Measurements from ENCODE around the gene COA6. TPM values are rescaled to one million over a fixed set of nuclear protein-coding genes. Genes with fewer than 3 reads are reported as not detected.

Gene COA6
- polyA plus RNA-seq, 2 of the 4 experiments (the other 2 are of a cell fraction): 102 to 133 TPM

GRCh38 chr1:234430691-234431090, 57.4 kb downstream of the COA6 start:
- Histone ChIP-seq H3K4me2 (no peak overlapping the region), H3K4me3 (no peak overlapping the region), H3K27ac (no peak overlapping the region), H3K9me3 (no peaks in the 10 kb centered on the region), H3K4me1 (peaks cover 9% of the 10 kb centered on the region; the same call in 2 of the 3 replicates)
- CTCF ChIA-PET: interaction anchor here (1.1 to 1.4 kb wide), 5 partner anchors 9 to 662 kb away, joined by 3 to 4 read pairs (median 4); no protein-coding TSS in a partner anchor
- WGBS (ENCODE audit: missing lambda C conversion rate): 89% methylated on average over 5 of the region's 5 CpGs
- POLR2A ChIA-PET: no interaction called here
- DNase-seq (ENCODE audit: low read depth in 1 of 2, low spot score in 1 of 2) (no peak), ATAC-seq (no peak), FAIRE-seq (no peak)
- TF ChIP-seq FOSB (CRISPR knock-in tag; IDR thresholded peaks at IDR 0.05) (no peak), USF2 (IDR thresholded peaks at IDR 0.05) (no peak), NR3C1 (IDR thresholded peaks at IDR 0.05) (no peak), HMGXB4 (CRISPR knock-in tag; IDR thresholded peaks at IDR 0.05; ENCODE audit: borderline replicate concordance) (no peak)

GRCh38 chr1:234431255-234431654, 58.0 kb downstream of the COA6 start:
- FAIRE-seq: no peak
- Histone ChIP-seq H3K9me3 (no peaks in the 10 kb centered on the region), H3K4me1 (peaks cover 9% of the 10 kb centered on the region; the same call in 2 of the 3 replicates), H3K27ac (no peak overlapping the region), H3K4me3 (no peak overlapping the region), H3K4me2 (no peak overlapping the region)
- 82% methylated on average over 4 of the region's 4 CpGs for WGBS (ENCODE audit: missing lambda C conversion rate)
- DNase-seq (ENCODE audit: low read depth in 1 of 2, low spot score in 1 of 2): no peak
- no peak for TF ChIP-seq RARB (CRISPR knock-in tag; IDR thresholded peaks at IDR 0.05)
- TF ChIP-seq ZFP36 (IDR thresholded peaks at IDR 0.05; ENCODE audit: borderline replicate concordance, partially characterized antibody): no peak
- no peak for TF ChIP-seq FOXS1 (CRISPR knock-in tag; IDR thresholded peaks at IDR 0.05)
- no peak for TF ChIP-seq TP53 (CRISPR knock-in tag; IDR thresholded peaks at IDR 0.05)
- TF ChIP-seq PHF8 (IDR thresholded peaks at IDR 0.05; ENCODE audit: borderline replicate concordance, low read depth): no peak
- no peak for TF ChIP-seq HOXB13 (CRISPR knock-in tag; IDR thresholded peaks at IDR 0.05; ENCODE audit: low read depth)
- TF ChIP-seq BHLHE40 (IDR thresholded peaks at IDR 0.05; ENCODE audit: low read depth, low read length): no peak
- POLR2A ChIA-PET: no interaction called here
- CTCF ChIA-PET: interaction anchor here (1.1 to 1.4 kb wide), 3 partner anchors 10 to 662 kb away, joined by 3 to 4 read pairs (median 3); no protein-coding TSS in a partner anchor
- ATAC-seq: no peak

GRCh38 chr1:234433563-234434285, 60.5 kb downstream of the COA6 start:
- ATAC-seq (peak; percentile 70 to 83; a peak in 5 of 6 replicates), DNase-seq (ENCODE audit: low read depth in 1 of 2, low spot score in 1 of 2) (peak in 1 of 2 experiments; percentile 60), FAIRE-seq (no peak)

More at GRCh38 chr1:234433563-234434285, 60.5 kb downstream of the COA6 start:
- ChIA-PET POLR2A (no interaction called here), CTCF (interaction anchor here (0.9 kb wide), 1 partner anchor 10 kb away, joined by 4 read pairs; no protein-coding TSS in a partner anchor)
- no peak for TF ChIP-seq HOXA7 (CRISPR knock-in tag; IDR thresholded peaks at IDR 0.05)
- TF ChIP-seq HES2 (IDR thresholded peaks at IDR 0.05): no peak
- TF ChIP-seq TFCP2L1 (CRISPR knock-in tag; IDR thresholded peaks at IDR 0.05): no peak
- TF ChIP-seq MAFK (IDR thresholded peaks at IDR 0.05; ENCODE audit: partially characterized antibody): peak; percentile 77
- TF ChIP-seq EHMT2 (IDR thresholded peaks at IDR 0.05; ENCODE audit: low read depth): no peak
- TF ChIP-seq NFE2L2 (conservative IDR thresholded peaks at IDR 0.05; ENCODE audit: low read length): peak; percentile 49
- TF ChIP-seq CEBPB (IDR thresholded peaks at IDR 0.05): no peak
- TF ChIP-seq FOSL2 (IDR thresholded peaks at IDR 0.05): no peak
- TF ChIP-seq FOSL2 (CRISPR knock-in tag; IDR thresholded peaks at IDR 0.05): peak; percentile 16; the same call in 1 of the 2 replicates
- 0 out of 6 replicates have a peak overlapping the region, but pooled peaks of 1 of the 2 experiments have one; percentile 27 for H3K27ac ChIP-seq
- H3K4me1 ChIP-seq: peaks cover 9% of the 10 kb centered on the region; the same call in 2 of the 3 replicates
- WGBS (ENCODE audit: missing lambda C conversion rate): 54% methylated on average over 1 of the region's 1 CpG
- 0 out of 3 replicates have a peak overlapping the region, but pooled peaks have one; percentile 7 for H3K4me2 ChIP-seq
- H3K9me3 ChIP-seq: no peaks in the 10 kb centered on the region
- H3K4me3 ChIP-seq: no peak overlapping the region

Other genes starting within 250 kb of the COA6 start
- 41.1 and 44.7 TPM in 2 replicates for gene TARBP1, start 105.7 kb downstream of the COA6 start, polyA plus RNA-seq (2011; rRNA removed)
- 22.4 to 25.7 TPM (median 23.1 TPM) in 3 replicates for gene TARBP1, start 105.7 kb downstream of the COA6 start, polyA plus RNA-seq (2017; fragmentation: RNase III; extraction: RNeasy Plus Mini Kit Qiagen cat#74134 plus additional on column Dnase treatment)
- gene IRF2BP2, start 236.7 kb downstream of the COA6 start, polyA plus RNA-seq (2011; rRNA removed): 38.2 and 53.5 TPM in 2 replicates
- 42.7 to 53.5 TPM (median 53.0 TPM) in 3 replicates for gene IRF2BP2, start 236.7 kb downstream of the COA6 start, polyA plus RNA-seq (2017; fragmentation: RNase III; extraction: RNeasy Plus Mini Kit Qiagen cat#74134 plus additional on column Dnase treatment)